MM.1S (cell line): Measurements from ENCODE around the gene CHST11.

Source experiments
- CTCF ChIP-seq: fragments of 300-600 bp; sonication (generic); IDR thresholded peaks from 2 replicates; pipeline ENCODE4 v1.5.1; 2016; ENCODE audit warnings: antibody characterized with exemption, low read length, mixed read lengths
- EZH2 ChIP-seq: fragments of 300-600 bp; sonication (generic); optimal IDR thresholded peaks from 2 replicates; pipeline ENCODE3; 2017; ENCODE audit warnings: low read depth, mild to moderate bottlenecking, antibody characterized with exemption, low read length, mixed read lengths
- EZH2phosphoT487 ChIP-seq: fragments of 300-600 bp; sonication (generic); IDR thresholded peaks from 2 replicates; pipeline ENCODE4 v1.6.1; 2018; ENCODE audit warnings: antibody characterized with exemption, low read length

GRCh38 chr12:104420868-104421267 lies 35.9 kb upstream of the CHST11 start:
- TF ChIP-seq CTCF (no peak), EZH2phosphoT487 (no peak), EZH2 (no peak)
